ENCODE measurements around the gene KCNG2.

KCNG2 gene

GRCh38 chr18:79868811-79869541, 71.2 kb downstream of the KCNG2 start:
- Mint-ChIP-seq H3K36me3 (ENCODE audit: low read depth) (no peaks in the 10 kb centered on the region), H3K9me3 (peaks cover 11% of the 10 kb centered on the region), H3K4me3 (no peak overlapping the region), H3K27ac (no peak overlapping the region), H3K27me3 (ENCODE audit: low read depth, poor library complexity) (no peaks in the 10 kb centered on the region), H3K4me1 (peaks cover 23% of the 10 kb centered on the region)
- DNase-seq: no peak
- no peak for TF ChIP-seq CTCF (IDR thresholded peaks at IDR 0.05)

GRCh38 chr18:79869591-79870300, 72.0 kb downstream of the KCNG2 start:
- no peak overlapping the region for H3K27ac Mint-ChIP-seq
- no peaks in the 10 kb centered on the region for H3K36me3 Mint-ChIP-seq (ENCODE audit: low read depth)
- no peak for DNase-seq
- no peaks in the 10 kb centered on the region for H3K27me3 Mint-ChIP-seq (ENCODE audit: low read depth, poor library complexity)
- H3K4me3 Mint-ChIP-seq: no peak overlapping the region
- TF ChIP-seq CTCF (IDR thresholded peaks at IDR 0.05): no peak
- H3K4me1 Mint-ChIP-seq: peaks cover 29% of the 10 kb centered on the region
- H3K9me3 Mint-ChIP-seq: peaks cover 11% of the 10 kb centered on the region

- no peaks in the 10 kb centered on the region for H3K36me3 Mint-ChIP-seq (ENCODE audit: low read depth)
- peaks cover 35% of the 10 kb centered on the region for H3K4me1 Mint-ChIP-seq
- no peak for DNase-seq
- H3K9me3 Mint-ChIP-seq: peaks cover 11% of the 10 kb centered on the region
- no peaks in the 10 kb centered on the region for H3K27me3 Mint-ChIP-seq (ENCODE audit: low read depth, poor library complexity)
- H3K27ac Mint-ChIP-seq: no peak overlapping the region
- no peak for TF ChIP-seq CTCF (IDR thresholded peaks at IDR 0.05)
- no peak overlapping the region for H3K4me3 Mint-ChIP-seq
These were observed 72.7 kb downstream of the KCNG2 start for GRCh38 chr18:79870301-79871025.

- TF ChIP-seq CTCF (IDR thresholded peaks at IDR 0.05): no peak
- H3K4me1 Mint-ChIP-seq: peaks cover 39% of the 10 kb centered on the region
- H3K27me3 Mint-ChIP-seq (ENCODE audit: low read depth, poor library complexity): no peaks in the 10 kb centered on the region
- no peak for DNase-seq
- no peak overlapping the region for H3K27ac Mint-ChIP-seq
- H3K36me3 Mint-ChIP-seq (ENCODE audit: low read depth): no peaks in the 10 kb centered on the region
- H3K4me3 Mint-ChIP-seq: no peak overlapping the region
- peaks cover 11% of the 10 kb centered on the region for H3K9me3 Mint-ChIP-seq
These were observed 73.3 kb downstream of the KCNG2 start for GRCh38 chr18:79871026-79871390.

- no peak for DNase-seq
- Mint-ChIP-seq H3K9me3 (peaks cover 11% of the 10 kb centered on the region), H3K4me3 (no peak overlapping the region), H3K36me3 (ENCODE audit: low read depth) (no peaks in the 10 kb centered on the region), H3K4me1 (peaks cover 41% of the 10 kb centered on the region), H3K27ac (no peak overlapping the region), H3K27me3 (ENCODE audit: low read depth, poor library complexity) (no peaks in the 10 kb centered on the region)
- no peak for TF ChIP-seq CTCF (IDR thresholded peaks at IDR 0.05)
These were observed 73.8 kb downstream of the KCNG2 start for GRCh38 chr18:79871481-79872091.

Measured in nephron progenitor cell (in vitro differentiated cells).